Measurements from ENCODE around the gene ZNFX1.
A peak's percentile ranks its signal among the peaks of the same experiment; 100 is the strongest.
"Not testable (repeated sequence)": the region's sequence is repeated elsewhere in the genome, so short reads cannot be mapped to it uniquely, and the experiment has no call there.

ZNFX1 gene

GRCh38 chr20:49278036-49278817 is at the start of gene ZNFX1:
Gene ZNFX1, minus strand, starts transcription at chr20:49278057. Its CDS starts 2,218 bp downstream, at chr20:49275839.
- peak; percentile 99 for DNase-seq

- DNase-seq: no peak
Measured at GRCh38 chr20:49326026-49326425, 48.2 kb upstream of the ZNFX1 start.

GRCh38 chr20:49324306-49324705 is 46.4 kb upstream of the ZNFX1 start:
- no peak for DNase-seq

- peak; percentile 62 for DNase-seq
Measured at GRCh38 chr20:49323622-49324238, 45.9 kb upstream of the ZNFX1 start.

- DNase-seq: no peak
Measured at GRCh38 chr20:49320460-49320859, 42.6 kb upstream of the ZNFX1 start.

GRCh38 chr20:49319208-49319809 is 41.5 kb upstream of the ZNFX1 start:
- no peak for DNase-seq

- DNase-seq: no peak
Measured at GRCh38 chr20:49318430-49319207, 40.8 kb upstream of the ZNFX1 start.

GRCh38 chr20:49318091-49318429 is 40.2 kb upstream of the ZNFX1 start:
- no peak for DNase-seq

- no peak for DNase-seq
Measured at GRCh38 chr20:49316704-49317103, 38.8 kb upstream of the ZNFX1 start.

GRCh38 chr20:49315580-49315979 is 37.7 kb upstream of the ZNFX1 start:
- no peak for DNase-seq

GRCh38 chr20:49314052-49314451 is 36.2 kb upstream of the ZNFX1 start:
- not testable (repeated sequence) for DNase-seq

- DNase-seq: no peak
Measured at GRCh38 chr20:49313283-49313682, 35.4 kb upstream of the ZNFX1 start.

- DNase-seq: no peak
Measured at GRCh38 chr20:49312661-49313060, 34.8 kb upstream of the ZNFX1 start.

- no peak for DNase-seq
Measured at GRCh38 chr20:49310705-49311104, 32.8 kb upstream of the ZNFX1 start.

GRCh38 chr20:49308875-49309274 is 31.0 kb upstream of the ZNFX1 start:
- no peak for DNase-seq

- DNase-seq: no peak
Measured at GRCh38 chr20:49306903-49307620, 29.2 kb upstream of the ZNFX1 start.

GRCh38 chr20:49303065-49303552 is 25.3 kb upstream of the ZNFX1 start:
- no peak for DNase-seq

- DNase-seq: no peak
Measured at GRCh38 chr20:49297605-49298530, 20.0 kb upstream of the ZNFX1 start.

- not testable (repeated sequence) for DNase-seq
Measured at GRCh38 chr20:49294002-49294654, 16.3 kb upstream of the ZNFX1 start.

- DNase-seq: no peak
Measured at GRCh38 chr20:49293122-49293521, 15.3 kb upstream of the ZNFX1 start.

GRCh38 chr20:49292010-49292409 is 14.2 kb upstream of the ZNFX1 start:
- no peak for DNase-seq
